Fibroblast of skin of abdomen (primary cell): ENCODE measurements around the gene SAT1.
A peak's percentile ranks its signal among the peaks of the same experiment; 100 is the strongest.

Source experiments
- DNase-seq: peaks from one replicate; pipeline ENCODE4 v3.0.0-alpha.2; 2013

The SAT1 gene

GRCh38 chrX:23811108-23811651 lies 28.2 kb downstream of the SAT1 start:
- DNase-seq = no peak

DNA sequence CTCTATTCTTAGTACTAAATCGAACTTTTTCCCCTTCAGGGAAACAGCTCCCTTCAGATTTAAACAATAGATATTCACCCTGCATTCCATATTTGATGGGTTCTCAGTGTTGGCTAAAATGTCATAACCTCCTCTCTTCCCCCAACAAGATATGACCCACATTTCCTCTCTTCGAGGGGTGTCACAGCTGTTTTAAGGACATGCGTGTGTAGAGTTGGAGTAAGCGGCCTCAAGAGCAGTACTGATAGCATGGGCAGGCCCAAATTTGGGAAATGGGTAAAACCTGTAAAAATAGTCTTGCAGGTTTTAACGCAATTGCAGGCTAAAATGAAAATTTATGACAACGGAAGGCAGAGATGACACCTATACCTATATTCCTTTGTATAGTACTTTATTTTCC lies 28.7 kb downstream of the SAT1 start:
- DNase-seq = no peak

- no peak for DNase-seq
These were observed 30.8 kb downstream of the SAT1 start for GRCh38 chrX:23813808-23814207.

- DNase-seq = no peak
These were observed 32.4 kb downstream of the SAT1 start for GRCh38 chrX:23815376-23815775.

DNA sequence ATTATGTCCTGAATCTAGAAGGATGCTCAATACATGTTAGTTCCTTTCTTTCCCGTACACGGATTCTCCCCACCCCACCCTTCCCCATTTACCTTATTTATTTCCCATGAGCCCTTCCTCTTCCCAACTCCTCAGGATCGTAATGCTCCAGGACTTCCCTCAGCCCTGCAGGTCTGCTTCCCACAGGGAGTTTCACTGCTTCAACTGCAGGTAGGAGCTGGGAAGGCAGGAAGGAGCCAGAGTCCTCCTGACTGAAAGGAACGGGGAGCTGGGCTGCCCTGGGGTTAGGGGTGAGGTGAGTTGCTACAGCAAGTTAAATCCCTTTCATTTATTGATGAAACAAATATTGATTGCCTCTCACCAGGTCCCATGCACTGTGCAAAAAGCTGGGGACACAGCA lies 33.2 kb downstream of the SAT1 start:
- DNase-seq = no peak

DNA sequence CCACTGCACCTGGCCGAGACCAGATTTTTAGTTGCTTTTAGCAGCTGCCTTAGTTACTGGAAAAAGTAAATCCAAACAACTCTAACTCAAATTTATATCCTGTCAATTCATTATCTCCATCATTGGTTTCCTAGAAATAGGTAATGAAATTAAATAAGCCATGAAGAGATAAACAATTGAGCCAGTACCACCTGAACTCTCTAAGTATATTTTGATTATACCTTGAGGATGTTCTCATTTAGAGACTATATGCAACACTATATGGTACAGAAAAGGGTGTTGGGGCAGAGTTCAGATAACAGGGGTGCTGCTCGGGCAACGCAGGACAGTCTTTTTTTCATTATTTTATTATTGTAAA lies 35.0 kb downstream of the SAT1 start:
- no peak for DNase-seq

- DNase-seq = peak; percentile 50
These were observed 36.6 kb downstream of the SAT1 start for GRCh38 chrX:23819385-23820234.

GRCh38 chrX:23820235-23820782 lies 37.3 kb downstream of the SAT1 start:
- DNase-seq = no peak

DNA sequence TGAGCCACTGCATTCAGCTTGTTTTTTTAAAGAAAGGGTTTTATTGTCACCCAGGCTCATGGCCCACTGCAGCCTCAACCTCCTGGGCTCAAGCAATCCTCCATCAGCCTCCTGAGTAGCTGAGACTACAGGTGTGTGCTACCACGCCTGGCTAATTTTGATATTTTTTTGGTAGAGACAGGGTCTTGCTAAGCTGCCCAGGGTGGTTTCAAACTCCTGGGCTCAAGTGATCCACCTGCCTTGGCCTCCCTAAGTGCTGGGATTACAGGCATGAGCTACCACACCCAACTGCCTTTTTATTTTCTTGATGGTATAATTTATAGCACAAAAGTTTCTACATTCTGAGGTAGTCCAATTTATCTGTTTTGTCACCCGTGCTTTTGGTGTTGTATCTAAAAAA lies 38.9 kb downstream of the SAT1 start:
- no peak for DNase-seq

- no peak for DNase-seq
These were observed 39.4 kb downstream of the SAT1 start for GRCh38 chrX:23822397-23822796.

DNA sequence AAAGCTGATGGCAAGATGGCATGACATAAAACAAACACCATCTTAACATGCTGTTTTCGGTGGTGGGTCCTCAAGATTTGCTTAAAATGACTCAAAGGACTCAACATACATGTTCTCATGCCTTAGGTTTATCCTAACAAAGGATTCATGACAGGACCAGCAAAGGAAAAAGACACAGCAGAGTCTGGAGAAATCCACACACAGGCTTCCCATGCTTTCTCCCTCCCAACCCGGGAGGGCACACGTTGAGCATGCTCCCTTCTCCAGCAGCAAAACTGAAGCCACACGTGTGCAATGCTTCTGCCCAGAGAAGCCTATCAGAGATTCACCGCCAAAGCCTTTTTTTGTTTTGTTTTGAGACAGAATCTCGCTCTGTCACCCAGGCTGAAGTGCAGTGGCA lies 39.9 kb downstream of the SAT1 start:
- DNase-seq = no peak

DNA sequence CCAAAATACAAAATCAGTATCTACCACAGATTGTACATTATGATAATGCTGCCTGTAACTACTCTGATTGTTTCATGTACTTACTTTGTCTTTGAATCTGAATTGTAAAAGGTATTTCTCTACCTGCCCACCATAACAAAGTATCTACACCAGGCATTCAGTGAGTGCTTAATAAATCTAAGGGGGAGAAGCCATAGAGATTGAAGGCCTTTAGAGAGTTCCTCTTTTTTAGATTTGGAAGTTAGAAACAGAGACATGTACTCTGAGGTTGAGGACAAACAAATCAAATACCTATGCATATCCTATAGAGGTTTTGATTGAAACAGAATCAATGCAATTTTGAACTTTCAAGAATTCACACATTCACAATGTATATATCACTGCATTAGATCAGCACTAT lies 42.7 kb downstream of the SAT1 start:
- DNase-seq = no peak

DNA sequence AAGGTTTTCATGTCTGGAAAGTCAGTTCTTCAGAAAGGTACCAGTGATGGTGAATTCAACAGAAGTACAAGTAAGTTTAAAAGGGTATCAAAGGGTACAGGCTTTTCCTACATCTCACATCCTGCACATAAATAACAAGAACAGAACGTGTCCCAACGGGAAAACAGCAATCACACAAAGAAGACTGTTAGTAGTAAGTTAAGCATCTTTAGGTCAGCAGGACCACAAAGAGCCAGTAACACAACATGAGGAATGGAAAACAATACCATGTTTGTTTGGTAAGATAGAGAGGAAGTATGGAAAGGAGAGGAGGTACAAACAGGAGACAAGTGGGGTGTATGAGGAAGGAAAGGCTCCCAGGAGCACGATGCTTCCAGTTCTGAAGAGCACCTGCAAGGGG lies 43.2 kb downstream of the SAT1 start:
- DNase-seq = no peak

GRCh38 chrX:23826653-23827052 lies 43.7 kb downstream of the SAT1 start:
- no peak for DNase-seq

- no peak for DNase-seq
These were observed 45.9 kb downstream of the SAT1 start for GRCh38 chrX:23828881-23829280.

DNA sequence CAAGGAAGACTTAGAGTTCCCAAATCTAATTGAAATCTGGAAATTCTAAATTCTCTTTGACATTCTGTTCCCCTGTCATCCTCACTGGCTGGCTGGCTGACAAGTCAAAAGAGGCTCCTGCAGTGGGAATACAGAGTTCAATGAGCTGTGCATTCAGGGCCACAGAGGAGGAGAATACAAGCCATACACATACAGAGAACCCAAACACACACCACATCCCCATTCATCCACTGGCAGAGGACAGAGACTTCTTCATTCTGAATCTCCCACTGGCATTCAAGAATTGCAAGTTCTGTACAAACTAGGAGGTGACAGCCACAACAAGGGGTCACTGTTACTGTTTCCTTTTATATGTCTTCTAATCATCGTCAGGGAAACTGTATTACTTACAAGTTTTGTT lies 49.7 kb downstream of the SAT1 start:
- DNase-seq = no peak
